IMR-90 (cell line): Measurements from ENCODE around the gene DUSP22.

Experiments used
- CEBPB ChIP-seq: IDR thresholded peaks from 2 replicates; pipeline ENCODE4 v1.6.1; 2012; ENCODE audit warnings: low read depth, low read length, improper control_type of control experiment
- FOS ChIP-seq: fragments of 150-350 bp; IDR thresholded peaks from 2 replicates; pipeline ENCODE4 v1.6.1; 2016; ENCODE audit warnings: low read depth, low read length
- MAFK ChIP-seq: IDR thresholded peaks from 2 replicates; pipeline ENCODE4 v1.6.1; 2012; ENCODE audit warnings: low read depth, low read length, improper control_type of control experiment
- RAD21 ChIP-seq: IDR thresholded peaks from 2 replicates; pipeline ENCODE4 v1.6.1; 2012; ENCODE audit warnings: low read length, improper control_type of control experiment
- RCOR1 ChIP-seq: IDR thresholded peaks from 2 replicates; pipeline ENCODE4 v1.6.1; 2012; ENCODE audit warnings: mild to moderate bottlenecking, low read length, improper control_type of control experiment; ENCODE audit not compliant: insufficient replicate concordance
- SMC3 ChIP-seq: fragments of 150-350 bp; IDR thresholded peaks from 2 replicates; pipeline ENCODE4 v1.6.1; 2016; ENCODE audit warnings: low read depth, mild to moderate bottlenecking, antibody characterized with exemption, low read length, moderate library complexity
- TF ChIP-seq, protein P1 (sequence below): conservative IDR thresholded peaks from 2 replicates; pipeline ENCODE4 v1.5.1; 2012; ENCODE audit warnings: mild to moderate bottlenecking, low read depth, low read length, improper control_type of control experiment
- TF ChIP-seq, protein P2 (sequence below): fragments of 150-350 bp; IDR thresholded peaks from 2 replicates; pipeline ENCODE4 v1.6.1; 2017; ENCODE audit warnings: mild to moderate bottlenecking, antibody characterized with exemption, low read length, low read depth

DNA sequence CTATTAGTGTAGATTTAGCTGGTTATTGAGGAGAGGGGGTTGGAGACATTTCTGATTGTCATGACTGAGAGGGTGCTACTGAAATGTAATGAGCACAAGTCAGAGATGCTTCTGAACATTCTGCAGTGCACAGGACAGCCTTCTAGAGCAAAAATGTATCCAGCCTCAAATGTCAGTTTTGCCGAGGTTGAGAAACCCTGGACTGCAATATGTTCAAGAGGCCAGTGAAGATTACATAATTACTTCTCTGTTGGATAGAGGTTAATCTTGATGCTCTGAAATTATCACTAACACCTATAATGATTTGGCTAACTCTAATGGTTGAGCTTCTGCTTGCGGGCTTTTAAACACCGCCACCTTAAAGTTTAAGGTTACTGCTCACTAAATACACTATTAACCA is 3.4 kb upstream of the DUSP22 start:
- TF ChIP-seq, protein P1, sequence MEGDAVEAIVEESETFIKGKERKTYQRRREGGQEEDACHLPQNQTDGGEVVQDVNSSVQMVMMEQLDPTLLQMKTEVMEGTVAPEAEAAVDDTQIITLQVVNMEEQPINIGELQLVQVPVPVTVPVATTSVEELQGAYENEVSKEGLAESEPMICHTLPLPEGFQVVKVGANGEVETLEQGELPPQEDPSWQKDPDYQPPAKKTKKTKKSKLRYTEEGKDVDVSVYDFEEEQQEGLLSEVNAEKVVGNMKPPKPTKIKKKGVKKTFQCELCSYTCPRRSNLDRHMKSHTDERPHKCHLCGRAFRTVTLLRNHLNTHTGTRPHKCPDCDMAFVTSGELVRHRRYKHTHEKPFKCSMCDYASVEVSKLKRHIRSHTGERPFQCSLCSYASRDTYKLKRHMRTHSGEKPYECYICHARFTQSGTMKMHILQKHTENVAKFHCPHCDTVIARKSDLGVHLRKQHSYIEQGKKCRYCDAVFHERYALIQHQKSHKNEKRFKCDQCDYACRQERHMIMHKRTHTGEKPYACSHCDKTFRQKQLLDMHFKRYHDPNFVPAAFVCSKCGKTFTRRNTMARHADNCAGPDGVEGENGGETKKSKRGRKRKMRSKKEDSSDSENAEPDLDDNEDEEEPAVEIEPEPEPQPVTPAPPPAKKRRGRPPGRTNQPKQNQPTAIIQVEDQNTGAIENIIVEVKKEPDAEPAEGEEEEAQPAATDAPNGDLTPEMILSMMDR = no peak
- TF ChIP-seq RAD21 = no peak
- TF ChIP-seq RCOR1 = no peak
- no peak for TF ChIP-seq MAFK
- no peak for TF ChIP-seq CEBPB
- no peak for TF ChIP-seq FOS
- TF ChIP-seq, protein P2, sequence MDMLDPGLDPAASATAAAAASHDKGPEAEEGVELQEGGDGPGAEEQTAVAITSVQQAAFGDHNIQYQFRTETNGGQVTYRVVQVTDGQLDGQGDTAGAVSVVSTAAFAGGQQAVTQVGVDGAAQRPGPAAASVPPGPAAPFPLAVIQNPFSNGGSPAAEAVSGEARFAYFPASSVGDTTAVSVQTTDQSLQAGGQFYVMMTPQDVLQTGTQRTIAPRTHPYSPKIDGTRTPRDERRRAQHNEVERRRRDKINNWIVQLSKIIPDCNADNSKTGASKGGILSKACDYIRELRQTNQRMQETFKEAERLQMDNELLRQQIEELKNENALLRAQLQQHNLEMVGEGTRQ = no peak
- no peak for TF ChIP-seq SMC3
